ENCODE data around the gene ANTXRL.

DNA sequence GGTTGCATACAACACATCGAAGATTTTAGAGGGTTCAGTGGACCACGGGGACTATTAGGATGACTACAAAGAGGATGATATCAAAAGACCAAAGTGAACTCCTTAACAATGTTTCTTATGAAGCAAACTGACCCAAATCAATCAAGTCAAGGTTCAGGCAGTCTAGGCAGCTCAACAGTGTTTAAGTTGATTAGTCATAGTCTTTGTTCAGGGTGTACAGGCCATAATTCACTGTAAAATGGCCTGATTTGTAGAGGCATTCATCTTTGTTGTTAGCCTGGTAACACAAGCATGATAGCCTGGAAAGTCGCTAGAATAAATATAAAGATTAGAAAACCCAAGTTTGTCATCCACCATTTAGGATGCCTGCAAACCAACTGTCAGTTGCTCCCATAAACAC, 32.6 kb downstream of the ANTXRL start:
- TF ChIP-seq, protein P1, sequence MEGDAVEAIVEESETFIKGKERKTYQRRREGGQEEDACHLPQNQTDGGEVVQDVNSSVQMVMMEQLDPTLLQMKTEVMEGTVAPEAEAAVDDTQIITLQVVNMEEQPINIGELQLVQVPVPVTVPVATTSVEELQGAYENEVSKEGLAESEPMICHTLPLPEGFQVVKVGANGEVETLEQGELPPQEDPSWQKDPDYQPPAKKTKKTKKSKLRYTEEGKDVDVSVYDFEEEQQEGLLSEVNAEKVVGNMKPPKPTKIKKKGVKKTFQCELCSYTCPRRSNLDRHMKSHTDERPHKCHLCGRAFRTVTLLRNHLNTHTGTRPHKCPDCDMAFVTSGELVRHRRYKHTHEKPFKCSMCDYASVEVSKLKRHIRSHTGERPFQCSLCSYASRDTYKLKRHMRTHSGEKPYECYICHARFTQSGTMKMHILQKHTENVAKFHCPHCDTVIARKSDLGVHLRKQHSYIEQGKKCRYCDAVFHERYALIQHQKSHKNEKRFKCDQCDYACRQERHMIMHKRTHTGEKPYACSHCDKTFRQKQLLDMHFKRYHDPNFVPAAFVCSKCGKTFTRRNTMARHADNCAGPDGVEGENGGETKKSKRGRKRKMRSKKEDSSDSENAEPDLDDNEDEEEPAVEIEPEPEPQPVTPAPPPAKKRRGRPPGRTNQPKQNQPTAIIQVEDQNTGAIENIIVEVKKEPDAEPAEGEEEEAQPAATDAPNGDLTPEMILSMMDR (IDR thresholded peaks at IDR 0.05 in 4 of 5, conservative IDR thresholded peaks at IDR 0.05 in 1 of 5), result no peak
- no peak for TF ChIP-seq POLR2A (IDR thresholded peaks at IDR 0.05)
